Esophagus muscularis mucosa (tissue), 4 donors: Measurements from ENCODE around the gene RBP3. TPM values are rescaled to one million over a fixed set of nuclear protein-coding genes. Genes with fewer than 3 reads are reported as not detected.
A peak's percentile ranks its signal among the peaks of the same experiment; 100 is the strongest.

ENCODE experiments used
- DNase-seq: peaks from one replicate; pipeline ENCODE4 v3.0.0-alpha.2; 2017; ENCODE audit errors: extremely low spot score
- H3K27ac ChIP-seq, 4 donors: fragments of 200-600 bp; sonication (generic); replicated peaks in 1 of 4; 1 replicate in 3 of 4; 2 replicates in 1 of 4; pipeline ENCODE4 v1.5.1; 2016 to 2019; ENCODE audit warnings: mild to moderate bottlenecking in 1 of 4
- H3K27me3 ChIP-seq, 4 donors: fragments of 200-600 bp; sonication (generic); one replicate each; pipeline versions ENCODE4 v1.5.1 to v1.6.0; 2016 to 2019
- H3K36me3 ChIP-seq, 4 donors: fragments of 200-600 bp; sonication (generic); one replicate each; pipeline ENCODE4 v1.5.1; 2016 to 2019
- H3K4me1 ChIP-seq, 4 donors: fragments of 200-600 bp; sonication (generic); one replicate each; pipeline ENCODE4 v1.5.1; 2016 to 2019
- H3K4me3 ChIP-seq, 4 donors: fragments of 200-600 bp; sonication (generic); 1 replicate in 2 of 4; 2 replicates in 2 of 4; pipeline ENCODE4 v1.5.1; 2016 to 2019; ENCODE audit warnings: mild to moderate bottlenecking in 4 of 4, moderate library complexity in 1 of 4
- H3K9me3 ChIP-seq, 4 donors: fragments of 200-600 bp; sonication (generic); 1 replicate in 3 of 4; 2 replicates in 1 of 4; pipeline ENCODE4 v1.5.1; 2016 to 2019
- CTCF ChIP-seq, 3 experiments: fragments of 200-600 bp in 2 of 3; fragments of 450-650 bp in 1 of 3; sonication (generic) in 2 of 3; IDR thresholded peaks; one replicate each; pipeline ENCODE4 v1.5.1; 2017 to 2019; ENCODE audit warnings: antibody characterized with exemption in 3 of 3, mild to moderate bottlenecking in 2 of 3, moderate library complexity in 1 of 3
- EP300 ChIP-seq: sonication (generic); formaldehyde crosslinking; IDR thresholded peaks from one replicate; pipeline ENCODE4 v1.6.1; 2017; ENCODE audit warnings: antibody characterized with exemption
- POLR2A ChIP-seq: fragments of 450-650 bp; IDR thresholded peaks from one replicate; pipeline ENCODE4 v1.6.1; 2017; ENCODE audit warnings: antibody characterized with exemption, moderate library complexity, mild to moderate bottlenecking, low read depth
- POLR2AphosphoS5 ChIP-seq, 2 donors: sonication (generic); formaldehyde crosslinking; IDR thresholded peaks; one replicate each; pipeline ENCODE4 v1.6.1; 2017; ENCODE audit warnings: antibody characterized with exemption in 2 of 2
- WGBS: methylation state at CpG from one replicate; pipeline ENCODE4 v1.1.5; 2018; 5-methylcytosine and 5-hydroxymethylcytosine counted together
- intact Hi-C: fragments of 100-400 bp; cut with DNase I; formaldehyde crosslinking; loops from one replicate; pipeline ENCODE4 v1.15.1; 2023
- total RNA-seq, 4 donors: library from RNA; depleted of rRNA; stranded (reverse); fragments of >200 nt; gene quantifications; one replicate each; pipeline versions ENCODE4 v1.1.0 to v1.2.1, GENCODE V29; 2016

RBP3 gene
- under 1 TPM in 2 of 4 donors, not detected in 2; under 0.01 to 0.06 TPM for total RNA-seq

- TF ChIP-seq POLR2AphosphoS5 (IDR thresholded peaks at IDR 0.05) (no peak), EP300 (no peak), POLR2A (no peak), CTCF (IDR thresholded peaks at IDR 0.05) (no peak)
- WGBS: 83% methylated on average over 2 of the region's 5 CpGs
- H3K4me3 ChIP-seq: no peak within 1 kb of the TSS
- intact Hi-C loops: no loop called here
- H3K9me3 ChIP-seq: no peaks in the 10 kb centered on the region
- H3K36me3 ChIP-seq: no peaks in the 10 kb centered on the region
- no peak within 1 kb of the TSS for H3K27ac ChIP-seq
- H3K27me3 ChIP-seq: no peaks in the 10 kb centered on the region
- no peak for DNase-seq
- H3K4me1 ChIP-seq: no peaks in the 10 kb centered on the region
Measured at GRCh38 chr10:47348138-47348651, at the start of gene RBP3. Gene RBP3 (plus strand): TSS chr10:47348363. CDS start chr10:47348485, 122 bp downstream.

- no peak for DNase-seq
- WGBS: 72% methylated on average over 1 of the region's 1 CpG
- intact Hi-C loops: no loop called here
- Histone ChIP-seq H3K36me3 (no peaks in the 10 kb centered on the region), H3K4me1 (peaks cover 4 to 36% (median 21%) of the 10 kb centered on the region in 4 donors), H3K4me3 (no peak overlapping the region), H3K27ac (peak overlapping the region in 1 of 4 donors; percentile 52), H3K9me3 (no peaks in the 10 kb centered on the region), H3K27me3 (peaks cover 0 to 45% (median 10%) of the 10 kb centered on the region in 4 donors)
- TF ChIP-seq CTCF (IDR thresholded peaks at IDR 0.05) (no peak), POLR2A (no peak), POLR2AphosphoS5 (IDR thresholded peaks at IDR 0.05) (no peak), EP300 (no peak)
Measured at GRCh38 chr10:47298715-47299114, 49.4 kb upstream of the RBP3 start.

- peak within 1 kb of the TSS in 3 of 4 donors; percentile 36 to 63 (median 45) for H3K27ac ChIP-seq
- WGBS: 42% methylated on average over 6 of the region's 64 CpGs
- intact Hi-C loops: no loop called here
Measured at GRCh38 chr10:47299611-47300428, 48.3 kb upstream of the RBP3 start, which contains the start of gene GDF10. Gene GDF10 (plus strand): TSS chr10:47300197. CDS start chr10:47300652, 455 bp downstream.

GRCh38 chr10:47300429-47300931 is 47.7 kb upstream of the RBP3 start:
- Histone ChIP-seq H3K36me3 (no peaks in the 10 kb centered on the region), H3K4me3 (peak overlapping the region; percentile 52 to 62 (median 55)), H3K4me1 (peaks cover 4 to 36% (median 21%) of the 10 kb centered on the region in 4 donors), H3K27ac (peak overlapping the region in 3 of 4 donors; percentile 36 to 63 (median 45)), H3K9me3 (no peaks in the 10 kb centered on the region), H3K27me3 (peaks cover 0 to 49% (median 10%) of the 10 kb centered on the region in 4 donors)
- no peak for DNase-seq
- intact Hi-C loops: no loop called here
- no peak for TF ChIP-seq POLR2A
- TF ChIP-seq CTCF (IDR thresholded peaks at IDR 0.05): peak in 1 of 3 experiments; percentile 4
- WGBS: 8% methylated on average over 27 of the region's 57 CpGs

More at GRCh38 chr10:47299611-47300428, 48.3 kb upstream of the RBP3 start, which contains the start of gene GDF10:
- Histone ChIP-seq H3K4me3 (peak within 1 kb of the TSS; percentile 52 to 62 (median 55)), H3K4me1 (peaks cover 4 to 36% (median 21%) of the 10 kb centered on the region in 4 donors), H3K36me3 (no peaks in the 10 kb centered on the region), H3K27me3 (peaks cover 0 to 47% (median 10%) of the 10 kb centered on the region in 4 donors), H3K9me3 (no peaks in the 10 kb centered on the region)
- TF ChIP-seq POLR2AphosphoS5 (IDR thresholded peaks at IDR 0.05) (no peak), POLR2A (no peak), CTCF (IDR thresholded peaks at IDR 0.05) (no peak)
- no peak for DNase-seq
